Measurements from ENCODE around the gene MLANA. TPM values are rescaled to one million over a fixed set of nuclear protein-coding genes. Genes with fewer than 3 reads are reported as not detected.

Gene MLANA
- total RNA-seq, 1 donor from 2014 or later, result not detected

- DNase-seq, result no peak
- TF ChIP-seq CTCF (IDR thresholded peaks at IDR 0.05; ENCODE audit: borderline replicate concordance), result no peak
- intact Hi-C loops (cut with micrococcal nuclease), result no loop called here
- H3K9me3 ChIP-seq (replicated peaks), result no peaks in the 10 kb centered on the region
- H3K36me3 ChIP-seq, result no peaks in the 10 kb centered on the region
- no peaks in the 10 kb centered on the region for H3K27me3 ChIP-seq (ENCODE audit: low read depth)
- H3K4me1 ChIP-seq, result no peaks in the 10 kb centered on the region
- H3K4me3 ChIP-seq, result no peak overlapping the region
- H3K27ac ChIP-seq (replicated peaks), result no peak overlapping the region
Measured at GRCh38 chr9:5852987-5853386, 37.7 kb upstream of the MLANA start.

- no peaks in the 10 kb centered on the region for H3K4me1 ChIP-seq
- no peak overlapping the region for H3K27ac ChIP-seq (replicated peaks)
- no peak overlapping the region for H3K4me3 ChIP-seq
- intact Hi-C loops (cut with micrococcal nuclease), result no loop called here
- H3K27me3 ChIP-seq (ENCODE audit: low read depth), result no peaks in the 10 kb centered on the region
- no peaks in the 10 kb centered on the region for H3K9me3 ChIP-seq (replicated peaks)
- no peak for TF ChIP-seq CTCF (IDR thresholded peaks at IDR 0.05; ENCODE audit: borderline replicate concordance)
- no peaks in the 10 kb centered on the region for H3K36me3 ChIP-seq
- no peak for DNase-seq
Measured at GRCh38 chr9:5853617-5854016, 37.1 kb upstream of the MLANA start.

GRCh38 chr9:5854063-5854790 is 36.5 kb upstream of the MLANA start:
- H3K4me3 ChIP-seq, result no peak overlapping the region
- H3K27ac ChIP-seq (replicated peaks), result no peak overlapping the region
- H3K4me1 ChIP-seq, result peaks cover 2% of the 10 kb centered on the region

GRCh38 chr9:5857928-5858327 is 32.8 kb upstream of the MLANA start:
- no peaks in the 10 kb centered on the region for H3K27me3 ChIP-seq (ENCODE audit: low read depth)
- H3K27ac ChIP-seq (replicated peaks), result no peak overlapping the region
- no peaks in the 10 kb centered on the region for H3K9me3 ChIP-seq (replicated peaks)
- H3K4me3 ChIP-seq, result no peak overlapping the region
- TF ChIP-seq CTCF (IDR thresholded peaks at IDR 0.05; ENCODE audit: borderline replicate concordance), result no peak
- no peaks in the 10 kb centered on the region for H3K36me3 ChIP-seq
- intact Hi-C loops (cut with micrococcal nuclease), result no loop called here
- DNase-seq, result no peak
- H3K4me1 ChIP-seq, result peaks cover 6% of the 10 kb centered on the region

More at GRCh38 chr9:5854063-5854790, 36.5 kb upstream of the MLANA start:
- no peaks in the 10 kb centered on the region for H3K36me3 ChIP-seq
- H3K9me3 ChIP-seq (replicated peaks), result no peaks in the 10 kb centered on the region
- no peak for DNase-seq
- no peak for TF ChIP-seq CTCF (IDR thresholded peaks at IDR 0.05; ENCODE audit: borderline replicate concordance)
- intact Hi-C loops (cut with micrococcal nuclease), result no loop called here
- H3K27me3 ChIP-seq (ENCODE audit: low read depth), result no peaks in the 10 kb centered on the region

GRCh38 chr9:5858833-5859232 is 31.9 kb upstream of the MLANA start:
- H3K36me3 ChIP-seq, result no peaks in the 10 kb centered on the region
- H3K4me1 ChIP-seq, result peaks cover 12% of the 10 kb centered on the region
- intact Hi-C loops (cut with micrococcal nuclease), result no loop called here
- H3K4me3 ChIP-seq, result no peak overlapping the region
- DNase-seq, result no peak
- no peak overlapping the region for H3K27ac ChIP-seq (replicated peaks)
- H3K27me3 ChIP-seq (ENCODE audit: low read depth), result no peaks in the 10 kb centered on the region
- TF ChIP-seq CTCF (IDR thresholded peaks at IDR 0.05; ENCODE audit: borderline replicate concordance), result no peak
- no peaks in the 10 kb centered on the region for H3K9me3 ChIP-seq (replicated peaks)
